ENCODE results near the gene OLFM3.

Gene OLFM3

GRCh38 chr1:101873672-101874071 is 123.1 kb downstream of the OLFM3 start (continued):
- TF ChIP-seq ZC3H10 (CRISPR knock-in tag; IDR thresholded peaks at IDR 0.05) (no peak), SNAI2 (CRISPR knock-in tag; IDR thresholded peaks at IDR 0.05) (no peak), TOX (CRISPR knock-in tag; IDR thresholded peaks at IDR 0.05; ENCODE audit: borderline replicate concordance) (no peak), RARB (CRISPR knock-in tag; IDR thresholded peaks at IDR 0.05) (no peak), PPARA (CRISPR knock-in tag; IDR thresholded peaks at IDR 0.05; ENCODE audit: borderline replicate concordance) (no peak), PATZ1 (CRISPR knock-in tag; IDR thresholded peaks at IDR 0.05; ENCODE audit: borderline replicate concordance) (no peak), ARNTL (CRISPR knock-in tag; IDR thresholded peaks at IDR 0.05; ENCODE audit: borderline replicate concordance, low read depth) (no peak), CSDC2 (CRISPR knock-in tag; IDR thresholded peaks at IDR 0.05) (no peak), ZNF8 (CRISPR knock-in tag; IDR thresholded peaks at IDR 0.05) (no peak)

- ATAC-seq = no peak
- TF ChIP-seq CSDC2 (CRISPR knock-in tag; IDR thresholded peaks at IDR 0.05) (no peak), ZFP30 (CRISPR knock-in tag; IDR thresholded peaks at IDR 0.05) (no peak), ZNF70 (CRISPR knock-in tag; IDR thresholded peaks at IDR 0.05) (no peak), GLIS3 (CRISPR knock-in tag; IDR thresholded peaks at IDR 0.05) (no peak)
These were observed 136.8 kb downstream of the OLFM3 start for GRCh38 chr1:101859941-101860340.

GRCh38 chr1:101854271-101854670 is 142.5 kb downstream of the OLFM3 start:
- no peak for ATAC-seq

More at GRCh38 chr1:101854271-101854670, 142.5 kb downstream of the OLFM3 start:
- no peak for TF ChIP-seq ZNF565 (CRISPR knock-in tag; conservative IDR thresholded peaks at IDR 0.05; ENCODE audit: low read depth)
- no peak for TF ChIP-seq ZFP3 (CRISPR knock-in tag; IDR thresholded peaks at IDR 0.05)
- TF ChIP-seq POU6F1 (CRISPR knock-in tag; IDR thresholded peaks at IDR 0.05; ENCODE audit: borderline replicate concordance, low read depth) = no peak
- TF ChIP-seq ZNF70 (CRISPR knock-in tag; IDR thresholded peaks at IDR 0.05) = no peak
- TF ChIP-seq TOX (CRISPR knock-in tag; IDR thresholded peaks at IDR 0.05; ENCODE audit: borderline replicate concordance) = no peak
- no peak for TF ChIP-seq TCF4 (CRISPR knock-in tag; IDR thresholded peaks at IDR 0.05; ENCODE audit: borderline replicate concordance)
- TF ChIP-seq ESRRG (CRISPR knock-in tag; IDR thresholded peaks at IDR 0.05) = no peak
- no peak for TF ChIP-seq ZFP30 (CRISPR knock-in tag; IDR thresholded peaks at IDR 0.05)
- TF ChIP-seq CSDC2 (CRISPR knock-in tag; IDR thresholded peaks at IDR 0.05) = no peak
- TF ChIP-seq ISL1 (CRISPR knock-in tag; IDR thresholded peaks at IDR 0.05) = no peak
- no peak for TF ChIP-seq SNAI2 (CRISPR knock-in tag; IDR thresholded peaks at IDR 0.05)
- TF ChIP-seq CSRNP3 (CRISPR knock-in tag; IDR thresholded peaks at IDR 0.05) = no peak
- TF ChIP-seq CREB5 (CRISPR knock-in tag; IDR thresholded peaks at IDR 0.05; ENCODE audit: low read depth) = no peak
- no peak for TF ChIP-seq PPARA (CRISPR knock-in tag; IDR thresholded peaks at IDR 0.05; ENCODE audit: borderline replicate concordance)
- no peak for TF ChIP-seq PATZ1 (CRISPR knock-in tag; IDR thresholded peaks at IDR 0.05; ENCODE audit: borderline replicate concordance)
- no peak for TF ChIP-seq RARB (CRISPR knock-in tag; IDR thresholded peaks at IDR 0.05)

Measured in SK-N-SH treated with all-trans-retinoic acid at 6 μM for 48 hours (cell line).